Stomach smooth muscle (tissue), 2 donors: ENCODE results near the gene FBLN2.

Experiments used
- H3K27ac ChIP-seq: one replicate; pipeline ENCODE4 v1.7.0; 2013; ENCODE audit warnings: mild to moderate bottlenecking, low read length, inconsistent platforms
- H3K27me3 ChIP-seq, 2 donors: one replicate each; pipeline ENCODE4 v1.7.0; 2013; ENCODE audit warnings: low read length in 2 of 2; ENCODE audit not compliant: insufficient read depth in 2 of 2, control insufficient read depth in 1 of 2
- H3K36me3 ChIP-seq, 2 donors: one replicate each; pipeline ENCODE4 v1.7.0; 2013; ENCODE audit warnings: low read length in 2 of 2; ENCODE audit not compliant: control insufficient read depth in 2 of 2, insufficient read depth in 2 of 2
- H3K4me1 ChIP-seq: one replicate; pipeline ENCODE4 v1.7.0; 2013; ENCODE audit warnings: low read length; ENCODE audit not compliant: control insufficient read depth, insufficient read depth
- H3K4me3 ChIP-seq, 2 donors: one replicate each; pipeline ENCODE4 v1.7.0; 2013; ENCODE audit warnings: low read length in 2 of 2
- H3K9ac ChIP-seq, 2 donors: one replicate each; pipeline ENCODE4 v1.7.0; 2013; ENCODE audit warnings: low read length in 2 of 2, mild to moderate bottlenecking in 1 of 2
- H3K9me3 ChIP-seq, 2 donors: one replicate each; pipeline ENCODE4 v1.7.0; 2013; ENCODE audit warnings: low read length in 2 of 2; ENCODE audit not compliant: control insufficient read depth in 2 of 2
- donor health status: healthy.
- donor health status: Pancreatic carcinoma.

Gene FBLN2

GRCh38 chr3:13566769-13567310, 17.9 kb downstream of the FBLN2 start:
- H3K9me3 ChIP-seq: no peaks in the 10 kb centered on the region
- peaks cover 10% of the 10 kb centered on the region for H3K4me1 ChIP-seq
- H3K36me3 ChIP-seq: no peaks in the 10 kb centered on the region
- no peak overlapping the region for H3K27ac ChIP-seq
- peaks cover 0 to 2% of the 10 kb centered on the region in 2 donors for H3K27me3 ChIP-seq
- H3K9ac ChIP-seq: no peak overlapping the region
- H3K4me3 ChIP-seq: no peak overlapping the region

- Histone ChIP-seq H3K4me1 (peaks cover 10% of the 10 kb centered on the region), H3K4me3 (no peak overlapping the region), H3K9me3 (no peaks in the 10 kb centered on the region), H3K9ac (no peak overlapping the region), H3K27ac (no peak overlapping the region), H3K27me3 (peaks cover 0 to 2% of the 10 kb centered on the region in 2 donors), H3K36me3 (no peaks in the 10 kb centered on the region)
Observed at GRCh38 chr3:13567684-13568514, 19.0 kb downstream of the FBLN2 start.

GRCh38 chr3:13568515-13569028, 19.6 kb downstream of the FBLN2 start:
- Histone ChIP-seq H3K27ac (no peak overlapping the region), H3K36me3 (no peaks in the 10 kb centered on the region), H3K4me1 (peaks cover 10% of the 10 kb centered on the region), H3K27me3 (peaks cover 0 to 2% of the 10 kb centered on the region in 2 donors), H3K9ac (no peak overlapping the region), H3K9me3 (no peaks in the 10 kb centered on the region), H3K4me3 (no peak overlapping the region)

- Histone ChIP-seq H3K27me3 (peaks cover 0 to 2% of the 10 kb centered on the region in 2 donors), H3K36me3 (no peaks in the 10 kb centered on the region), H3K9ac (no peak overlapping the region), H3K27ac (no peak overlapping the region), H3K4me3 (no peak overlapping the region), H3K4me1 (peaks cover 12% of the 10 kb centered on the region), H3K9me3 (no peaks in the 10 kb centered on the region)
Observed at GRCh38 chr3:13569201-13569600, 20.3 kb downstream of the FBLN2 start.

GRCh38 chr3:13569641-13570390, 20.9 kb downstream of the FBLN2 start:
- Histone ChIP-seq H3K9me3 (no peaks in the 10 kb centered on the region), H3K27ac (no peak overlapping the region), H3K9ac (no peak overlapping the region), H3K4me3 (no peak overlapping the region), H3K36me3 (no peaks in the 10 kb centered on the region), H3K4me1 (peaks cover 12% of the 10 kb centered on the region), H3K27me3 (peaks cover 0 to 2% of the 10 kb centered on the region in 2 donors)

- H3K27ac ChIP-seq: no peak overlapping the region
- no peak overlapping the region for H3K4me3 ChIP-seq
- H3K27me3 ChIP-seq: peaks cover 0 to 2% of the 10 kb centered on the region in 2 donors
- no peaks in the 10 kb centered on the region for H3K9me3 ChIP-seq
- H3K4me1 ChIP-seq: peaks cover 15% of the 10 kb centered on the region
- no peaks in the 10 kb centered on the region for H3K36me3 ChIP-seq
- H3K9ac ChIP-seq: no peak overlapping the region
Observed at GRCh38 chr3:13570391-13571194, 21.7 kb downstream of the FBLN2 start.

- no peak overlapping the region for H3K27ac ChIP-seq
- no peak overlapping the region for H3K9ac ChIP-seq
Observed at GRCh38 chr3:13571264-13571663, 22.3 kb downstream of the FBLN2 start.

GRCh38 chr3:13571831-13572750, 23.2 kb downstream of the FBLN2 start:
- Histone ChIP-seq H3K36me3 (no peaks in the 10 kb centered on the region), H3K4me1 (peaks cover 13% of the 10 kb centered on the region), H3K27ac (no peak overlapping the region), H3K9me3 (no peaks in the 10 kb centered on the region), H3K27me3 (peaks cover 0 to 2% of the 10 kb centered on the region in 2 donors), H3K9ac (no peak overlapping the region), H3K4me3 (no peak overlapping the region)

More at GRCh38 chr3:13571264-13571663, 22.3 kb downstream of the FBLN2 start:
- no peaks in the 10 kb centered on the region for H3K9me3 ChIP-seq
- H3K4me1 ChIP-seq: peaks cover 13% of the 10 kb centered on the region
- H3K36me3 ChIP-seq: no peaks in the 10 kb centered on the region
- peaks cover 0 to 2% of the 10 kb centered on the region in 2 donors for H3K27me3 ChIP-seq
- no peak overlapping the region for H3K4me3 ChIP-seq

- H3K36me3 ChIP-seq: no peaks in the 10 kb centered on the region
- no peak overlapping the region for H3K27ac ChIP-seq
- H3K27me3 ChIP-seq: peaks cover 0 to 2% of the 10 kb centered on the region in 2 donors
- peaks cover 13% of the 10 kb centered on the region for H3K4me1 ChIP-seq
- no peak overlapping the region for H3K9ac ChIP-seq
- H3K4me3 ChIP-seq: no peak overlapping the region
- no peaks in the 10 kb centered on the region for H3K9me3 ChIP-seq
Observed at GRCh38 chr3:13572926-13573623, 24.1 kb downstream of the FBLN2 start.
